Measurements from ENCODE around the gene SLC40A1. TPM values are rescaled to one million over a fixed set of nuclear protein-coding genes. Genes with fewer than 3 reads are reported as not detected.
A peak's percentile ranks its signal among the peaks of the same experiment; 100 is the strongest.

SLC40A1 gene
- total and polyA plus RNA-seq, 12 donors: 9.4 to 93.9 (median 46.8) TPM

- DNase-seq (no peak), ATAC-seq (peak in 3 of 8 donors; percentile 34 to 61 (median 44))
- no peak for TF ChIP-seq CTCF (IDR thresholded peaks at IDR 0.05)
- WGBS, 2 donors: 86 to 92% methylated on average over 3 of the region's 3 CpGs
- Histone ChIP-seq H3K27me3 (no peaks in the 10 kb centered on the region), H3K9me3 (no peaks in the 10 kb centered on the region), H3K4me3 (no peak overlapping the region), H3K36me3 (no peaks in the 10 kb centered on the region), H3K4me1 (peaks cover 0 to 25% (median 13%) of the 10 kb centered on the region in 9 donors), H3K27ac (no peak overlapping the region)
- intact Hi-C loops (cut with DNase I): no loop called here
Observed at GRCh38 chr2:189528617-189529016, 52.0 kb downstream of the SLC40A1 start.

GRCh38 chr2:189527812-189528592, 52.6 kb downstream of the SLC40A1 start:
- Histone ChIP-seq H3K27me3 (no peaks in the 10 kb centered on the region), H3K27ac (no peak overlapping the region), H3K4me3 (no peak overlapping the region), H3K9me3 (no peaks in the 10 kb centered on the region), H3K4me1 (peaks cover 0 to 22% (median 16%) of the 10 kb centered on the region in 9 donors), H3K36me3 (no peaks in the 10 kb centered on the region)
- intact Hi-C loops (cut with DNase I): no loop called here
- ATAC-seq (no peak), DNase-seq (no peak)
- TF ChIP-seq CTCF (IDR thresholded peaks at IDR 0.05): no peak
- 92 to 94% methylated on average over 1 of the region's 1 CpG for WGBS, 2 donors

GRCh38 chr2:189527041-189527750, 53.4 kb downstream of the SLC40A1 start:
- Histone ChIP-seq H3K4me1 (peaks cover 3 to 30% (median 24%) of the 10 kb centered on the region in 9 donors), H3K27ac (peak overlapping the region in 2 of 10 donors; percentile 41 to 61), H3K36me3 (no peaks in the 10 kb centered on the region), H3K27me3 (no peaks in the 10 kb centered on the region), H3K4me3 (peak overlapping the region in 1 of 10 donors; percentile 5), H3K9me3 (no peaks in the 10 kb centered on the region)
- peak in 1 of 8 donors; percentile 24 for ATAC-seq
- 71 to 80% methylated on average over 13 of the region's 13 CpGs for WGBS, 2 donors
- intact Hi-C loops (cut with DNase I): no loop called here
- no peak for DNase-seq
- no peak for TF ChIP-seq CTCF (IDR thresholded peaks at IDR 0.05)

- H3K27ac ChIP-seq: no peak overlapping the region
- no peaks in the 10 kb centered on the region for H3K27me3 ChIP-seq
- no peaks in the 10 kb centered on the region for H3K36me3 ChIP-seq
- no peak for TF ChIP-seq CTCF (IDR thresholded peaks at IDR 0.05)
- WGBS, 2 donors: 90% methylated on average over 2 of the region's 2 CpGs
- H3K4me3 ChIP-seq: no peak overlapping the region
- intact Hi-C loops (cut with DNase I): no loop called here
- peaks cover 3 to 37% (median 28%) of the 10 kb centered on the region in 9 donors for H3K4me1 ChIP-seq
- ATAC-seq (no peak), DNase-seq (no peak)
- no peaks in the 10 kb centered on the region for H3K9me3 ChIP-seq
Observed at GRCh38 chr2:189526241-189526640, 54.3 kb downstream of the SLC40A1 start.

Measured in heart right ventricle (tissue), 16 donors.